Islet of Langerhans (tissue), 1 donor: ENCODE measurements around the gene GUCY2D.
A peak's percentile ranks its signal among the peaks of the same experiment; 100 is the strongest.
"Not testable (repeated sequence)": the region's sequence is repeated elsewhere in the genome, so short reads cannot be mapped to it uniquely, and the experiment has no call there.

ENCODE experiments used
- FAIRE-seq: peaks from one replicate; lab custom pipeline; 2011; peaks lifted over from hg19 to GRCh38; lab: Jason Lieb, UNC

The GUCY2D gene

DNA sequence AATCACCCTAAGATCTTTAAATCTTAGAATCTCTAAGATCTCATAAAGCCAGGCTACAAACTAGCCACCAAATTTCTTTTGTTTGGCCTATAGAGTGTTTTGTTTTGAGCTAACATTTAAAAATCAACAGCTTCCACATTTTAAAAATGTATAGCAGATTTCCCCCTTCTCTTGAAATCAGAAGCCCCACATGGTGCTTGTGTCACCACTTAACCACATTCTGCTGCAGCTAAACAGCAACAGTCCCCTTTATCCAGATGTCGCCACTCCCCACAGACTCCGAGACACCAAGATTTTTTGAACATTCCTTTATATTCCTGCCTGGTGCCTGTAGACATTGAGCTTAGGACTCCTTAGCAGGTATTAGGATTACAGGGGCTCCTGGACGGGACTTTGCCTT, 16.0 kb downstream of the GUCY2D start:
- no peak for FAIRE-seq

DNA sequence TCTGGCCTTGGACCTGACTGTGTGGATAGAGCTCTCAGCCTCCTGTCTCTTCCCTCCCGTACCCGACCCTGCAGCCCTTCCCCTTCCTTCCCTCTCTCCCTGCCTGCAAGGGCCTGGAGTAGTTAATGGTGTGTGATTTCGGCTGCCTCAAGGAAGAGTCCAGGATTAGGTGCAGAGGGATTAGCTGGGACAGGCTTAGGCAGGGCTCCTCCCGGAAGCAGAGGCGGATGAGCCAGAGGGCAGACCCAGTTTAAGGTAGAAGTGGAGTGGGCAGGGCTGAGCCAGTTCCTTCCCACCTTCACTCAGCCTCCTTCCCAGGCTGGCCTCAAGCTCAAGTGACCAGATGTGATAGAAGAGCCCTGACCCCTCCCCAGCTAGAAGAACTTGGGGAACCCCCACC, 16.8 kb downstream of the GUCY2D start:
- no peak for FAIRE-seq

DNA sequence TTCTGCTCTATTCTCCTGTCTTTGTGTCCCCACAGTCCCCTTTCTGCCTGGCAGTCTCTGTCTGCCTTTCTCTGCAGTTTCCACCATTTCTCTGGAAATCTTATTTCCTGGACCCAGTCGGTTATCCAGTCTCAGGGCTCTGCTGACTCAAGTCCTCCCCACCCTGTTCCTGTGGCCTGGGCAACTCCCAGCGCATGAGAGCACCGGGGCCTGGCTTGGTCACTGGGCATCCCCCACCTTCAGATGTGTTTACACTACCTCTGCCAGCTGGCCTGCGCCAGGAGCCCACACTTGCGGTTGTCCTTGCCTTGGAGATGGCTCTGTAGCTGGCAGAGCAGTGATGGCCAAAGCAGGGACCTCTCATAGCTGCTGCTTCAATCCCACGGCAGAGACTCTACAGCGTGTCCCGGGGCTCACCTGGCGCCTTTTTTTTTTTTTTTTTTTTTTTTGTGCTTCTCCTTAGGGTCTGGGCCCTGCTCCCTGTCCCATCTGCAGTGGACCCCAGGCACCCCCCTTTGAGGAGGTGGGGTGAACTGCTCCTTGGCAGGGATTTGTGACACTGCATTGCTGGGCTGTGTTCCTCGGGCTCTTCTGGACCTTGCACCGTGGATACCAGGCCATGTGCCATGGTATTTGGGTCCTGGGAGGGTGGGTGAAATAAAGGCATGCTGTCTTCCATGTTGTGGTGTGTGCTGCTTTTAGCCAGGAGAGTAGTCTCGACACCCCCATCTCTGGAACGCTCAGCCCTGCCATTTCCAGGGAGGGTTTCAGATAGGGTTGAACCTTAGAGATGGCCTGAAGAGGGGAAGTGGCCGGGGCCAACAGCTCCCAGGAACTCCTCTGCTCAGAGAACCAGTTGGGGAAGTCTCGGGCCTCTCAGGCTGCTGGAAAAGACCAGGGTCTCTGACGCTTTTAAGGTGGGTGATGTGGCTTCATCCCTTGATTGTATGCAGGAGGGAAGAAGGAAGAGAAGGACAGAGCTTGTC, 17.5 kb downstream of the GUCY2D start:
- FAIRE-seq: no peak

DNA sequence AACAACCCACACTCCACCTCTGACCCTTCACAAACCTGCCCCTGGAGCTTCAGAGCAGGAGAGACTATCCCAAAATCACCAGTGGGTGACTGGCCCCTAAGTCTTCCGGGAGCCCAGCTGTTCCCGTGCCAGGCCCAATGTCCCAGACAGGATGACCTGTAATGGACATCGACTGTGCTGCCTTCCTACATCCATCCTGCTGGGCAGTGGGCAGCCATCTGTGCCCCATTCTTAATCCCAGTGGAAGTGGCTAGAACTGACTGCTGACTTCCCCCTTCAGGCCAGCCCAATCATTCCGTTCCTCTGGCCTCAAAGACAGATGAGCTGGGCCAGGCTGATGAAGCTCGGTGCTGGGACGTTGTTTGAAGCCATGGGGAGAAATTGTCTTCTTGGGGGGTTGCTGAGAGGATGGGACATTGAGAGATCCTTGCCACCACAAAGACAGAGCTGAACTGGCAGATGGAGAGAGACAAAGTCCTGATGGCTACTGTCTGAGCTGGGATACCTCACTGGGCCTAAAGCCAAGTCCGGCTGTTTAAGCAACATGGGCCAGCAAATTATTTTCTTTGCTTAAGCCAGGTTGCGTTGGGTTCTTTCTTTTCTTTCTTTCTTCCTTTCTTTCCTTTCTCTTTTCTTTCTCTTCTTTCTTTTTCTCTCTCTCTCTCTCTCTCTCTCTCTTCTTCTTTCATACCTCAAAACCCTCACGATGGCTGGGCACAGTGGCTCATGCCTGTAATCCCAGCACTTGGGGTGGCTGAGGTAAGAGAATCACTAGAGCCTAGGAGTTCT, 18.6 kb downstream of the GUCY2D start:
- no peak for FAIRE-seq

DNA sequence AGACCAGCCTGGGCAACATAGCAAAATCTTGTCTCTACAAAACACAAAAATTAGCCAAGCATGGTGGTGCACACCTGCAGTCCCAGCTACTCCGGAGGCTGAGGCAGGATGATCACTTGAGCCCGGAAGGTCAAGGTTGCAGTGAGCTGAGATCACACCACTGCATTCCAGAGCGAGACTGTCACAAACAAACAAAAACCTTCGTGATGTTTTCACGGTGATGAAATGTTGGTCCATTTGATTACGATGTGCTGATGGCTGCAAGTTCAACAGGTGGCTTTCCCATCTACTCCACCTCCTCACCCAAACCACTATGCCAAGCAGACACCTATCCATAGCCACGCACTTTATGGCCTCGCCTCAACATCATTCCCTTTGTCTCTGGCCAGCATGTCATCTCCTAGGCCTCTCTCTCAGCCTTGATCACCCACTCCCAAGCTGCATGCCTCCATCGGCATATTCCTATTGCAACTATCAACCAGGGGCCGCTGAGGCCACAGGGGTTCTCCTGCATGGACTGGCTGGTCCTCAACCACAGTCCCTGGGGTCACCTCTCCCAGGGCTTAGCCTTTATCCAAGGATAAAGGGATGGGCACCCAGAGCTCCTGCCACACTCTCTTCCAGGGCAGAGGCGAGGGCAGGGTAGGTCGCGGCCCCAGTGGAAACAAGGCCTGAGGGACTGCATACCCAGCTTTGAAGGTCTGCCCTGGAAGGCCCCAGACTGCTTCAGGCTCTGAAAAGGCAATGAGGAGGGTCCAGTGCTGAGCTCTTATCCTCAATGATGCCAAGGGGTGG, 19.3 kb downstream of the GUCY2D start:
- FAIRE-seq: no peak

DNA sequence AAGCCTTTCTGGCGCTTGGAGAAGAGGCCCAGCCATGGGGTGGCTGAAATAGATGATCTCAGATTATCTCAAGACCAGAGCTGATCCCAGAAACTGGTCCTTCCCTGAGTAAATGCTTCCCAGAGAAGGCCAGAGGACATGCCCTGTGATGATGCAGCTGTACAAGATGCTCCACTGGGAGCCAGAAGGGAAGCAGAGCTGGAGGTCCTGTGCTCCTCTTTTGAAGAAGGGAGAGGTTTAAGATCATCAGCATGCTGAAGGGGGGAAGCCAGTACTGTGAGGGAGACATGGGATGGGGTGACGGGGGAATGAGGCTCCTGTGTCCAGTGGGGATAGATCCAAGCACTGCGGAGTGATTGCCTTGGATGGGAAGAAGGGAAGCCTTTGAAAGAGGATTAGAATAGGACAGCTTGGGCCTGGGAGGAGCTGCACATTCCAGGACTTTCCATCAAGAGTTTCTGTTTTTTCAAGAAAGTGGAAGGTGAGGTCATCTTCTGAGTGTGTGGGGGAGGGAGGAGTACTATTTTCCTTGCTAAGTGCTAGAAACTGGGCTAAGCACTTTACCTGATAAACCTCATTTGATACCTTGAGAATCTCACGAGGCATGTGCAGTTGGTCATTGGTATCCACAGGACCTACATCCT, 20.1 kb downstream of the GUCY2D start:
- FAIRE-seq: no peak

DNA sequence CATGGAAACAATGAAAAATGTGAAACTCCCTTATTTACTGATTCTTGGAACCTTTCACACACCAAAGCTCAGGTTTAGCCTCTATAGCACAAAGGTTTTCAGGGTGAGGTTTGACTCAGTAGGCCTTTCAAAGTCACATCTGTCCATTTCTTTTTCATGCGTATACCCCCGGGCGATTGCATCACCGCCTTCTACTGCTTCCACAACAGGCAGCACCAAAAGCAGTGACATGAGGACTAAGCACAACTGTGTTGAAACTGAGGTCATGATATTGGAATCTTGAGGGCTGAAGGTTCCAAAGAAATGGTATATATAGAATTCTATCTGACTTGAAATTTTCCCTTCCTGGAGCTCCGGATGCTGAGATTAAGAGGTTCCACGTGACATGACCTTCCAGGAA, 21.7 kb downstream of the GUCY2D start:
- FAIRE-seq: not testable (repeated sequence)

DNA sequence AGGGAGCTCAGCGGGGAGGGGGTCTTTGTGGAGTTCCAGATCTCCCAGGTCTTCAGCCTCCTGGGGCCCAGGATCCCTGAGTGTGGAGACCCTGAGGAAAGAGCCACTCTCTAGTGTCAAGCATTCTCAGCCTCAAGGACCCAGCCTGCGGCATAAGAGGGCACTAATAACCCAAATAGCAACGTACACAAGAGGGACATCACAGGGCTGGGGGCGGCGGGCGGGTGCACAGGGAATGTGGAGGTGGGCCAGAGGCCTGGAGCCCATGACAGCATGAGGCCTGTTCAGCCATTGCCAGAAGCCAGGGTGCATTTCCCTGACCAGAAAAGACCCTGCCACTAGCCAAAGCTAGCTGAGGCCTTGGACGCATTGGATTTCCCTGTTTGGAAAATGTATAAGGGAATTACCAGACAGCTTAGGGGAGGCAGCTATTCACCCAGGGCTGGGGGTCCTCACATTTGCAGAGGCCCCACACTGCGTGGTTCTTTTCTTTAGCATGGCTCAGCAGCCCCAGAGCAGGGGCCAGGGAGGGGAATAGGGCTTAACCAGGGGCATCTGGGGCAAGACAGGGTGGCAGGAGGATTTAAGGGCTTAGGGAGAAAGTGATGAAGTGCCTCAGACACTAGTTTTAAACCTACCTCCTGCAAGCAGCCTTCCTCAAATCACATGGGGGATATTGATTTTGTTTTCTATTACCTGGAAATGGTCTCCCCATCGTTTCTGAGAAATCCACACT, 22.9 kb downstream of the GUCY2D start:
- FAIRE-seq: no peak

DNA sequence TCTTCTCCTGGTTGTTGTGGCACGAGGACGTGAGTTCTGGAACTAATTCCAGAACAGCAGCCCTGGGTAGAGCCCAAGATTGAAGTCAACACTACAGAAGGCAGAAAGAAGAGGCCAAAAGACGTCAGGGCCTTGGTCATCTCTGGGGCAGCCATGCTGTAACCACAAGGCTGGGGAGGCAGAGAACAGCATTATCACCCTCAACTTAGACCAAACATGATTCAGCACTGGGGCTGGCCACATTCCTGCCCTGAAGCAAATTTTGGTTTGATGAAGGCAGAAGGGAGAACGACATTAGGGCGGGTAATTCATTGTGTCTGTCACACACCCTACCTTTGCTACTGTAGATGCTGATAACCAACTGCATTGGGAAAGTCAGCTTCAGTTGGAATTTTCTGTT, 26.7 kb downstream of the GUCY2D start:
- FAIRE-seq: no peak

DNA sequence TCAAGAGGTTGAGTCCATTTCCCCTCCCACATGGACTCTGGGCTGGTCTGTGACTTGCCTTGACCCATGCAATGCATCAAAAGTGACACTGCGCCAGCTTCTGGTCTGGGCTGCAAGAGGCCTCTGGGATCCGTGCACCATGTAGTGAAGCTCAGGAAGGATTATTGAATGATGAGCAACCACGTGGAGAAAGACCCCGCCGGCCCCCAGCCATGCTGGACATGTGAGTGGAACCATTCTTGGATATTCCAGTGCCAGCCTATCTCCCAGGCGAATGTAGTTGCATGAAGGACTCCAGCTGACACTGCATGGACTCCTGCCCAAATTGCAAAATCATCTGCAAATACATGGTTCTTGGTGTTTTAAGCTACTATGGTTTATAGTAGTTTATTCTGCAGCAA, 28.8 kb downstream of the GUCY2D start:
- no peak for FAIRE-seq

DNA sequence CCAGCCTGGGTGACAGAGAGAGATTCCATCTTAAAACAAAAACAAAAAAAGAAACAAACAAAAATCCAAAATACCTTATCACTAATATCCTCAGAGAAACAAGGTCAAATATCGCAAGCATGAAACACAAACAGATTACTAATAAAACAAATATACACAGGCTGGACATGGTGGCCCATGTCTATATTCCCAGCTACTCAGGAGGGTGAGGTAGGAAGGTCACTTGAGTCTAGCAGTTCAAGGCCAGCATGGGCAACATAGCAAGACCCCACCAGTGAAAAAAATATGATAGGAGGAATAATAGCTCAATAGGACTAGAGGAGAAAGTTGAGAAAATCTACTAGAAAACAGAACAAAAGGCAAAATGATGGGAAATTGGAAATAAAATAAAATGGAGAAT, 29.5 kb downstream of the GUCY2D start:
- FAIRE-seq: no peak

DNA sequence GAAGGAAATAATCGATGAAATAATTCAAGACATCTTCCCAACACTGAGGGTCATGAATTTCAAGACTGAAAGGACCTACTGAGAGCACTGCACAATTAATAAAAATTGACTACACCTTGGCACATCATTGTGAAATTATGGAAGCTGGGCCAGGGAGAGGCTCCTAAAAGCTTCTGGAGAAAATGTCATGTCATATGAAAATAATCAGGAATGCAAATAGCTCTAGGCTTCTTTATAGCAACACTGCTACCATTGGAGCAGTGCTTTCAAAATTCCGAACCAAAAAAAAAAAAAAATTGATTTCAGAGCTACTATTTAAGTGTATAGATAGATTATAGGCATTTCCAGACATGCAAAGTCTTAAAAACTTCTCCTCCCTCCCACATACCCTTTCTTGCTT, 30.0 kb downstream of the GUCY2D start:
- no peak for FAIRE-seq

DNA sequence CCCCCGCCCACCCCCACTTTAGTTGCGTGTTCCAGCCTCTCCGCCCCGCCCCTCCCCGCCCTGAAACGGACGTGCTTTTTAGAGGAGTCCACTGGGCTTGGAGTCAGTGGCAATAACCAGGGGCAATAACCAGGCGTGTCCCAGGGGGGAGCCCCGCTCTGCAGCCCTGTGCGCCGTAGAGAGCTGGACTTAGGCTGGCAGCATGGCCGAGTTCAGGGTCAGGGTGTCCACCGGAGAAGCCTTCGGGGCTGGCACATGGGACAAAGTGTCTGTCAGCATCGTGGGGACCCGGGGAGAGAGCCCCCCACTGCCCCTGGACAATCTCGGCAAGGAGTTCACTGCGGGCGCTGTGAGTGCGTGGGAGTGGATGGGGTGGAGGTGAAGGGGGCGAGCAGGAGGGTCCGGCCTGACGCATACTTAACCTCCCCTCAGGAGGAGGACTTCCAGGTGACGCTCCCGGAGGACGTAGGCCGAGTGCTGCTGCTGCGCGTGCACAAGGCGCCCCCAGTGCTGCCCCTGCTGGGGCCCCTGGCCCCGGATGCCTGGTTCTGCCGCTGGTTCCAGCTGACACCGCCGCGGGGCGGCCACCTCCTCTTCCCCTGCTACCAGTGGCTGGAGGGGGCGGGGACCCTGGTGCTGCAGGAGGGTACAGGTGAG, 36.7 kb downstream of the GUCY2D start, which contains the start of gene ALOX15B:
Gene ALOX15B, plus strand, starts transcription at position 106 of the 657 bp plus-strand sequence. Its CDS starts 97 bp downstream, at position 203.
- no peak for FAIRE-seq

DNA sequence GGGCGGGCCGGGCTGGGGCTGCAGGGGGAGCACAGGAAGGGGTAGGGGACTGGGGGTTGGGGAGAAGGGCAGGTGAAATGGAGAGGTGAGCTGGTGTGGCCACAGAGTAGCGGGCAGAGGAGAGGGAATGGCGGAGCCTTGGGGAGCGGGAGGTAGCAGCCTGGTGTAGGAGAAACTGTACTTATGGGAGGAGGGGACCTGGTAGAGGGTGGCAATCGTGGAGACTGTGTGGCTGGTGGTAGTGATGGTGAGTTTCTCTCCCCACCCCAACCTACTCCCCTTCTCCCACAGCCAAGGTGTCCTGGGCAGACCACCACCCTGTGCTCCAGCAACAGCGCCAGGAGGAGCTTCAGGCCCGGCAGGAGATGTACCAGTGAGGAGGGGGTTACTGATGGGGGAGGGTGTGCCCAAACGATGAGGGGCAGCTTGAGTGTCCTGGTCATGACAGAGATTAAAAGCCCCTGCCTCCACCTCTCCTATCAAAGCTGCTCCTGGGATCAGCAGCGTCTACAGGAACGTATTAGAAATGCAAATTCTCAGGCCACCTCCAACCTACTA, 37.3 kb downstream of the GUCY2D start:
- FAIRE-seq: no peak

DNA sequence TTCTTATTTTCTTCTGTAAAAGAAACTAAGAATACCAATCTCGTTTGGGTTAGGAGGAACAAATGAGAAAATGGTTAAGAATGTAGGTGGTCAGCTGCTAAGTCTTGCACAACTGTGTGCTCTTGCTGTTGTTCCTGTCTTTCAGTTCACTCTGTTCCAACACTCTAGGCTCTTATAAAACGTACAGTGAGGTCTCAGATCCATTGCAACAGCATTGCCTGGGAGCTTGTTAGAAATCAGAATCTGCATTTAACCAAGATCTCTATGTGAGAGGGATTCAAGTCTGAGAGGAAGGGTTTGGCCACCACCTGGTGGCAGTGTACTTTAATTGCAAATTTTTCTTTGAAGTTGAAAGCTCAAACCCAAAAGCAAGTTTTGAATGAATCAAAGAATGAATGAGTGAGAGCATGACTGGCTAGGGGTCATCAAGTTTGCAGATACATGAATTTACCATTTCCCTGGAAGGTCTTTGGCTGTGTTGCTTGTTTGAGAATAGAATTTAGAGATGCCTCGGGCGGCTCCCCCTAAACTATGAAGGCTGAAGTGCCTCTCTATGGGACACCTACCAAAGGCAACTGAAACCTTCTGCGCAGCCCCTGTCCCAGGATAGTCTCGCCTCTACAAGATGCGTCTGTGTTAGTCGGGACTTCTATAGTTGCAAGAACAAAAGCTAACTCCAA, 39.0 kb downstream of the GUCY2D start:
- peak; percentile 68 for FAIRE-seq

DNA sequence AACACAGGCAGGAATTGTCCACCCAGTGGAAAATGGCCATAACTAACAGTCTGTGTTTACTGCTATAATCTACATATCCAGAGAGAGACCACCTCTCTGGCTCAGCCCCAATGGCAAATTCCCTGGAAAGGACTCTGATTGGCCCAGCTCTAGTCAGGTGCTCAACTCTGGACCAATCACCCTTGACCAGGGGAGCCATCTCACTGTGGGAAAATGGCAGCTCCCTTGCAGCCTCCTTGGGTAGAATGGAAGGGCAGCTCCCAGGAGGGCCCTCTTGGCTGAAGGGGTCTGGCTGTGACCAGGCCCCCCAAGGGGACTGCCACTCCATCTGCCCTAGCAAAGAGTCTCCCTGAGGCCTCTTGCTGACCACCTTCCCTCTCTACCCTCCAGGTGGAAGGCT, 39.6 kb downstream of the GUCY2D start:
- no peak for FAIRE-seq

DNA sequence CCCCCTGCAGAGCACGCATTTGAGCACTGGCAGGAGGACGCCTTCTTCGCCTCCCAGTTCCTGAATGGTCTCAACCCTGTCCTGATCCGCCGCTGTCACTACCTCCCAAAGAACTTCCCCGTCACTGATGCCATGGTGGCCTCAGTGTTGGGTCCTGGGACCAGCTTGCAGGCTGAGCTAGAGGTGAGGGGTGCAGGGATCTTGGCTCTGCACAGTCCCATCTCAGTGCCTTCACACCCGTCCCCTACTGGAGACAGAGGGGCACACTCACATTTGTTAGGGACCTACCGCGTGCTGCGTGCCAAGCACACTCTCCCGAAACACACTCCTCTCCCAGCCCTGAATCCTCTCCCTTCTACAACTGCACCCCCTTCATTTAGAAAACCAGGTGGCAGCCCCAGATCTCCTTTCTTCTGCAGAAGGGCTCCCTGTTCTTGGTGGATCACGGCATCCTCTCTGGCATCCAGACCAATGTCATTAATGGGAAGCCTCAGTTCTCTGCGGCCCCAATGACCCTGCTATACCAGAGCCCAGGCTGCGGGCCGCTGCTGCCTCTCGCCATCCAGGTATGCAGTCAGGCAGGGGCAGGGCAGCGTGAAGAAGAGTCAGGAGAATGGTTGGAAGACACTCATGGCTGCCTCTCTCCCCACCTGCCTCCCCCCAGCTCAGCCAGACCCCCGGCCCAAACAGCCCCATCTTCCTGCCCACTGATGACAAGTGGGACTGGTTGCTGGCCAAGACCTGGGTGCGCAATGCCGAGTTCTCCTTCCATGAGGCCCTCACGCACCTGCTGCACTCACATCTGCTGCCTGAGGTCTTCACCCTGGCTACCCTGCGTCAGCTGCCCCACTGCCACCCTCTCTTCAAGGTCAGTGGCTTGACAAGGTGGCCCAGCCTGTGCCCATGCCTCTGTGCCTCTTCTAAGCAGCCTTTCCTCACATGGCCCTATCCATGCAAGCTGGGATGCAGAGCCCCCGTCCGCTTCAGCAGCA, 42.7 kb downstream of the GUCY2D start:
- no peak for FAIRE-seq

DNA sequence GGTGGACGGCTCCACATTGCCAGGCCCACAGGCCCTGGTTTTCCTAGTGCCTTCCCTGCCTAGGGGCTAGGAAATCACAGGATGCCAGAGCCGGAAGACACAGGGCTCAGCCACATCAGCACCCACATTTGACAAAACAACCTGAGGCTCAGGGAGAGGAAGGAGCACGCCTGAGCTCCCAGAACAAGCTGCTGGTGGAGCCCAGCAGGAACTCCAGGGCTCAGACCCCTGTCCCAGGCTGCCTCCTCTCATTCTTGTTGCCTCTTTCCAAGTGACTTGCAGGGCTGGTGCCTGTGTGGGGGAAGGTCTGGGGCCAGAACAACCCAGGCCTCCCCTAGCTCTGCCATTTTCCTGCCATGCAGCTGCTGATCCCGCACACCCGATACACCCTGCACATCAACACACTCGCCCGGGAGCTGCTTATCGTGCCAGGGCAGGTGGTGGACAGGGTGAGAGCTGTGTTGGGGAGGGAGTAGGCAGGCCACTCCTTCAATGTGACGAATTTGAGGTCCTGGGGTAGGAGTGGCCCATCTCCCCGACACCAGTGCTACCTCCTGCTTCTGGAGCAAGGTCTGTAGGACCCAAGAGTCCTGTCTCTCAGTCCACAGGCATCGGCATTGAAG, 44.0 kb downstream of the GUCY2D start:
- no peak for FAIRE-seq
